HCT116 (cell line): ENCODE results near the gene TP53RK. TPM values are rescaled to one million over a fixed set of nuclear protein-coding genes. Genes with fewer than 3 reads are reported as not detected.

Experiments
- ATAC-seq: fragments of 200-7000 bp; cut with Tn5 transposase; 2 replicates; pipeline ENCODE4 v1.9.1; 2020; ENCODE audit warnings: mild to moderate bottlenecking, moderate library complexity
- BruUV-seq: library from RNA; stranded (reverse); fragments of 400-500 nt; replicated peaks from 2 replicates; lab custom pipeline; 2021; lab: Mats Ljungman, UMichigan
- CTCF ChIA-PET: fragments of 300-600 bp; sonication (Branson Sonifier 250); formaldehyde crosslinking; loops from one replicate; lab custom pipeline; 2021; ENCODE audit warnings: antibody characterized with exemption; lab: Charles Lee
- POLR2A ChIA-PET: fragments of 300-600, 350-600 bp; sonication (Branson Sonifier 250); formaldehyde crosslinking; loops from one replicate; lab custom pipeline; 2021; ENCODE audit warnings: antibody characterized with exemption; lab: Charles Lee
- RAD21 ChIA-PET, 2 experiments: fragments of 300-600 bp; sonication (Branson Sonifier 250); formaldehyde crosslinking; loops; one replicate each; lab custom pipeline; 2023; ENCODE audit warnings: low total read pairs in 2 of 2; ENCODE audit not compliant: uncharacterized antibody in 2 of 2, unreplicated experiment in 2 of 2, low non-redundant PET in 1 of 2; lab: Charles Lee
- DNase-seq: peaks from one replicate; pipeline ENCODE4 v3.0.0-alpha.2; 2010; ENCODE audit warnings: low read depth, low spot score
- H2AFZ ChIP-seq: fragments of 200-600 bp; shearing (Covaris generic), sonication (generic); 2 replicates; pipeline ENCODE4 v1.6.1; 2017; ENCODE audit warnings: low read depth, mixed run types, mixed read lengths, antibody characterized with exemption, low read length; ENCODE audit not compliant: poor library complexity, severe bottlenecking
- H3K27ac ChIP-seq: 2 replicates; pipeline ENCODE4 v1.5.1; 2012; ENCODE audit warnings: low read depth, low read length
- H3K27me3 ChIP-seq: fragments of 200-600 bp; sonication (generic); 2 replicates; pipeline ENCODE4 v1.6.1; 2016; ENCODE audit warnings: mixed run types, low read length, mixed read lengths; ENCODE audit not compliant: insufficient read depth
- H3K36me3 ChIP-seq, 2 experiments: fragments of 200-500 bp in 1 of 2; fragments of 200-600 bp in 1 of 2; sonication (Bioruptor generic) in 1 of 2; sonication (generic) in 1 of 2; 2 replicates each; pipeline versions ENCODE4 v1.5.1 to v1.6.1; 2014 to 2016; ENCODE audit warnings: low read length in 2 of 2, inconsistent platforms in 1 of 2, mixed read lengths in 1 of 2, mixed run types in 1 of 2; ENCODE audit not compliant: insufficient read depth in 2 of 2, control insufficient read depth in 1 of 2
- H3K4me1 ChIP-seq, 2 experiments: fragments of 200-600 bp in 1 of 2; sonication (generic) in 1 of 2; 2 replicates each; pipeline versions ENCODE4 v1.5.1 to v1.6.1; 2012 to 2017; ENCODE audit warnings: low read length in 2 of 2, inconsistent platforms in 1 of 2, mild to moderate bottlenecking in 1 of 2, mixed read lengths in 1 of 2, mixed run types in 1 of 2, moderate library complexity in 1 of 2; ENCODE audit not compliant: insufficient read depth in 2 of 2, control insufficient read depth in 1 of 2
- H3K4me2 ChIP-seq: fragments of 200-600 bp; sonication (generic); 2 replicates; pipeline ENCODE4 v1.6.1; 2017; ENCODE audit warnings: mixed run types, low read length, mixed read lengths
- H3K4me3 ChIP-seq, 2 experiments: fragments of 200-600 bp in 1 of 2; sonication (generic) in 1 of 2; replicated peaks in 1 of 2; 2 replicates each; pipeline ENCODE4 v1.5.1; 2011 to 2016; ENCODE audit warnings: low read length in 2 of 2, control low read depth in 1 of 2, low read depth in 1 of 2, mild to moderate bottlenecking in 1 of 2, mixed read lengths in 1 of 2, mixed run types in 1 of 2
- H3K79me2 ChIP-seq: fragments of 200-600 bp; sonication (generic); 2 replicates; pipeline ENCODE4 v1.6.1; 2017; ENCODE audit warnings: mild to moderate bottlenecking, mixed run types, low read length, moderate library complexity, mixed read lengths; ENCODE audit not compliant: insufficient read depth
- H3K9ac ChIP-seq: fragments of 200-600 bp; sonication (generic); 2 replicates; pipeline ENCODE4 v1.6.1; 2016; ENCODE audit warnings: low read length, mixed read lengths
- H3K9me2 ChIP-seq: fragments of 200-600 bp; sonication (generic), shearing (Covaris generic); 2 replicates; pipeline ENCODE4 v1.6.1; 2017; ENCODE audit warnings: mixed run types, mild to moderate bottlenecking, moderate library complexity; ENCODE audit not compliant: insufficient read depth
- H3K9me3 ChIP-seq, 2 experiments: fragments of 200-500 bp in 1 of 2; fragments of 200-600 bp in 1 of 2; sonication (Bioruptor generic) in 1 of 2; sonication (generic) in 1 of 2; 2 replicates each; pipeline ENCODE4 v1.6.1; 2014 to 2017; ENCODE audit warnings: low read length in 2 of 2, mixed read lengths in 2 of 2, inconsistent platforms in 1 of 2, low read depth in 1 of 2, mild to moderate bottlenecking in 1 of 2, mixed run types in 1 of 2, moderate library complexity in 1 of 2; ENCODE audit not compliant: control insufficient read depth in 1 of 2, insufficient read depth in 1 of 2
- H4K20me1 ChIP-seq: fragments of 200-600 bp; sonication (generic), shearing (Covaris generic); 2 replicates; pipeline ENCODE4 v1.6.1; 2017; ENCODE audit warnings: mixed run types, mild to moderate bottlenecking, moderate library complexity; ENCODE audit not compliant: insufficient read depth
- MAX ChIP-seq: IDR thresholded peaks from 2 replicates; pipeline ENCODE4 v1.6.1; 2012
- SIN3A ChIP-seq: IDR thresholded peaks from 2 replicates; pipeline ENCODE4 v1.6.1; 2012; ENCODE audit warnings: low read depth
- intact Hi-C: fragments of 100-400 bp; cut with micrococcal nuclease; formaldehyde crosslinking; loops from 2 replicates; pipeline ENCODE4 v1.10.0; 2022
- total RNA-seq: library from RNA; stranded (reverse); gene quantifications from one replicate; pipeline ENCODE4 v1.2.1, GENCODE V29; 2021; ENCODE audit not compliant: unreplicated experiment
- TF ChIP-seq, protein P1 (sequence below): IDR thresholded peaks from 2 replicates; pipeline ENCODE4 v1.6.1; 2012; ENCODE audit warnings: low read depth

The TP53RK gene
- total RNA-seq, 1 experiment from 2014 or later: 9.2 TPM

DNA sequence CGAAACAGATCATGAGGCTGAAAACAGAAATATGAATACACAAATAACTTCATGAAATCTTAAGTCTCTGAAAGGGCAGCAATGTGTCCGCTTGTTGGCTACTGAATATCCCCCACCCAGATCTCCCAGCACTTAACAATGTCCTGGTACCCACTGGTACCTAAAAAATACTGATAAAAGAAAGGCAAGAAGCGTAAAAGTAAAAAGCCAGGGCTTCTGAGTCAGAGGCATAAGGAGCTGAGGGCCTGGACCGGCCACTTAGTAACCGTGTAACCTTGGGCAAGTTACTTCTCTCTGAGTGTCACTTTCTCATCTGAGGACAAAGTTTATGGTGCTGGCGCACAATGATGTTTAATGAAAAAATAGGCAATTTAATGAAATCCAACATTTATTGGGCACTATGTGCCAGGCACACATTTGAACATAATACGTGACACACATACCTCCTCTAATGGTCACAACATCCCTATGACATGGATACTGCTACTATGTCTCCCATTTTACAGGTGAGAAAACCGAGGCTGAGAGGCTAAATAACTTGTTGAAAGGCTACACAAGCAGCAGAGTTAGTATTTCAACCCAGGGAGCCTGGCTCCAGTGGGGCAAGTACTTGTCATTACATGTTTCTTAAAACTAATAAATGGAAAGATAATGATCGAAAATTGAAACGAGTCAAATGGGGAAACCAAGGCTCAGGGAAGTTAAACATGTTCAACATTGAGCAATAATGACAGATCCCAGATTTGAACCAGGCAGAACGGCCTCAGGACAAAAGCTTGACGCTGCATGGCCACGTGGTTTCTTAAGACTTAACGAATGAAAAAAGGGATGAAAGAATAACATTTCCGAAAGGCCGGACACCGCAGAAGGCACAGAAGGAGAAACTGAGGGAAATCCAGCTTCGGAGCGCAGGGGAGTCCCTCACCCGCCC is 828 bp downstream of the TP53RK start:
- Histone ChIP-seq H3K79me2 (peaks cover 38% of the 10 kb centered on the region), H3K9ac (peak overlapping the region; percentile 87), H4K20me1 (no peaks in the 10 kb centered on the region), H2AFZ (no peak overlapping the region), H3K4me3 (peak overlapping the region; percentile 64 to 68), H3K27ac (peak overlapping the region; percentile 96), H3K27me3 (no peaks in the 10 kb centered on the region), H3K9me3 (no peaks in the 10 kb centered on the region; a peak in 1 of 4 replicates), H3K4me2 (peak overlapping the region; percentile 94), H3K9me2 (no peaks in the 10 kb centered on the region), H3K36me3 (peaks cover 9 to 18% of the 10 kb centered on the region in 2 experiments), H3K4me1 (peaks cover 13 to 21% of the 10 kb centered on the region in 2 experiments)
- TF ChIP-seq SIN3A (no peak), MAX (peak; percentile 52; the same call in 1 of the 2 replicates)
- TF ChIP-seq, protein P1, sequence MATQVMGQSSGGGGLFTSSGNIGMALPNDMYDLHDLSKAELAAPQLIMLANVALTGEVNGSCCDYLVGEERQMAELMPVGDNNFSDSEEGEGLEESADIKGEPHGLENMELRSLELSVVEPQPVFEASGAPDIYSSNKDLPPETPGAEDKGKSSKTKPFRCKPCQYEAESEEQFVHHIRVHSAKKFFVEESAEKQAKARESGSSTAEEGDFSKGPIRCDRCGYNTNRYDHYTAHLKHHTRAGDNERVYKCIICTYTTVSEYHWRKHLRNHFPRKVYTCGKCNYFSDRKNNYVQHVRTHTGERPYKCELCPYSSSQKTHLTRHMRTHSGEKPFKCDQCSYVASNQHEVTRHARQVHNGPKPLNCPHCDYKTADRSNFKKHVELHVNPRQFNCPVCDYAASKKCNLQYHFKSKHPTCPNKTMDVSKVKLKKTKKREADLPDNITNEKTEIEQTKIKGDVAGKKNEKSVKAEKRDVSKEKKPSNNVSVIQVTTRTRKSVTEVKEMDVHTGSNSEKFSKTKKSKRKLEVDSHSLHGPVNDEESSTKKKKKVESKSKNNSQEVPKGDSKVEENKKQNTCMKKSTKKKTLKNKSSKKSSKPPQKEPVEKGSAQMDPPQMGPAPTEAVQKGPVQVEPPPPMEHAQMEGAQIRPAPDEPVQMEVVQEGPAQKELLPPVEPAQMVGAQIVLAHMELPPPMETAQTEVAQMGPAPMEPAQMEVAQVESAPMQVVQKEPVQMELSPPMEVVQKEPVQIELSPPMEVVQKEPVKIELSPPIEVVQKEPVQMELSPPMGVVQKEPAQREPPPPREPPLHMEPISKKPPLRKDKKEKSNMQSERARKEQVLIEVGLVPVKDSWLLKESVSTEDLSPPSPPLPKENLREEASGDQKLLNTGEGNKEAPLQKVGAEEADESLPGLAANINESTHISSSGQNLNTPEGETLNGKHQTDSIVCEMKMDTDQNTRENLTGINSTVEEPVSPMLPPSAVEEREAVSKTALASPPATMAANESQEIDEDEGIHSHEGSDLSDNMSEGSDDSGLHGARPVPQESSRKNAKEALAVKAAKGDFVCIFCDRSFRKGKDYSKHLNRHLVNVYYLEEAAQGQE: no peak
- POLR2A ChIA-PET: no interaction called here
- no peak for ATAC-seq
- DNase-seq: no peak
- intact Hi-C loops: no loop called here
- RAD21 ChIA-PET: no interaction called here
- CTCF ChIA-PET: interaction anchor here (1.3 to 1.6 kb wide), 2 partner anchors 13 to 64 kb away, joined by 3 to 6 read pairs; no protein-coding TSS in a partner anchor
- BruUV-seq: TSS peak; percentile 50
